GM21786 (cell line): ENCODE measurements around the gene ZNF827.
"Not testable (repeated sequence)": the region's sequence is repeated elsewhere in the genome, so short reads cannot be mapped to it uniquely, and the experiment has no call there.

Experiments used
- ATAC-seq: cut with Tn5 transposase; IDR thresholded peaks from one replicate; pipeline ENCODE4 v1.9.1; 2021; ENCODE audit not compliant: unreplicated experiment

ZNF827 gene

DNA sequence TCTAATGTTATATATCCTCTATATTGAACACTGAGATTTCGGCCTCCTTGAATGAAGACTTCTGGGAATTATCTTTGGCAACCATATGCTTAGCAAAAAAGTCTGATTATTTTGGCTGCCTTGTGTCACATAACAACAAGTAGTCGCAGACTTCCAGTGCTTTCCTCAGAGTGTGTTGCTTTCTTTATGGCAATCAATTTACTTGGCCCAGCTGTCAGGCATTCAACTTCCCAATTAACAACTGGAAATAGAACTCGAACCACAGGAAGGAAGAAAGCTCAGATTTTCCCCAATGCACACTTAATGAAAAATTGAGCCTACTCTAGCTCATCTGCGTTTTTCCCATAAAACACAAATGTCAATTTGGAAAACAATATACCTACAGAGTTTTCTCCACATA is 71.6 kb downstream of the ZNF827 start:
- ATAC-seq = no peak

DNA sequence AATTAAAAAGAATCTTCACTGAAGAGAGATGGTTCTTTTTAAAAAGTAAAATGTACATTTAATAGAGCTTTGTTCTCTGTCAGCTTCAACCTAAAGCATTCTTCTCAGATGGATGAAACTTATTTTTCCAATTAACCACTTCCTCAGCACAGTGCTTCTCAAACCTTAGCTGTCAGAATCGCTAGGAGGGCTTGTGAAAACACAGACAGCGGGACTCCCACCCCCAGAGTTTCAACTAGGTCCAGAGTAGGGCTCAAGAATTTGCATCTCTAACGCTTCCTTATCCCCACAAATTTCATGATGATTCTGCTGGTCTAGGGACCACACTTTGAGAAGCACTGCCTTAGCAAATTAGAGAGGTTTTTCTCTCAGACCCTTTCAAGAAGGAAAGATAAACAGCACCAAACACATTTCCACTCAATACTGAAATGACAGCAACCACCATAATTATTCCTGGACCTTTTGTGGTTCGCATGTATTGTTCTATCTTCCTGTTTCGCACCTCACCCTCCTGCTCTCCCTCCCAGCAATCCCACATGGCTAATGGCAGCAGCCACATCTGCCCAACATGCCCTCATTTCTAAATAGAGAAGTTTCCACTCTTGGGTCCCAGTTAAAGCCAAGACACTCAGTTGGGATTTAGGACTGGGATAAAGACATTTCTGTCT is 73.2 kb downstream of the ZNF827 start:
- ATAC-seq = no peak

DNA sequence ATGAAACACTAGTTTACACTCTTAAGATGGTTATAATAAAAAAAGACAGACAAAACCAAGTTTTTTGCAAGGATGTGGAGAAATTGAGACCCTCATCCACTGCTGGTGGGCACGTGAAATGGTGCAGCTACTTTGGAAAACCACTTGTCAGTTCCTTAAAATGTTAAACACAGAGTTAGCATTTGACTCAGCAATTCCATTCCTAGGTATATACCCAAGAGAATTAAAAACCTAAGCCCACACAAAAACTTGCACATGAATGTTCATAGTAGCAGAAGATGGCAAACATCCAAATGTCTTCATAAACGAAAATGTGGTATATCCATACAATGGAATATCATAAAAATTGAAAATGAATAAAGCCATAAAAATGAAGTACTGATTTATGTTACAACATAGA is 75.4 kb downstream of the ZNF827 start:
- ATAC-seq = no peak

DNA sequence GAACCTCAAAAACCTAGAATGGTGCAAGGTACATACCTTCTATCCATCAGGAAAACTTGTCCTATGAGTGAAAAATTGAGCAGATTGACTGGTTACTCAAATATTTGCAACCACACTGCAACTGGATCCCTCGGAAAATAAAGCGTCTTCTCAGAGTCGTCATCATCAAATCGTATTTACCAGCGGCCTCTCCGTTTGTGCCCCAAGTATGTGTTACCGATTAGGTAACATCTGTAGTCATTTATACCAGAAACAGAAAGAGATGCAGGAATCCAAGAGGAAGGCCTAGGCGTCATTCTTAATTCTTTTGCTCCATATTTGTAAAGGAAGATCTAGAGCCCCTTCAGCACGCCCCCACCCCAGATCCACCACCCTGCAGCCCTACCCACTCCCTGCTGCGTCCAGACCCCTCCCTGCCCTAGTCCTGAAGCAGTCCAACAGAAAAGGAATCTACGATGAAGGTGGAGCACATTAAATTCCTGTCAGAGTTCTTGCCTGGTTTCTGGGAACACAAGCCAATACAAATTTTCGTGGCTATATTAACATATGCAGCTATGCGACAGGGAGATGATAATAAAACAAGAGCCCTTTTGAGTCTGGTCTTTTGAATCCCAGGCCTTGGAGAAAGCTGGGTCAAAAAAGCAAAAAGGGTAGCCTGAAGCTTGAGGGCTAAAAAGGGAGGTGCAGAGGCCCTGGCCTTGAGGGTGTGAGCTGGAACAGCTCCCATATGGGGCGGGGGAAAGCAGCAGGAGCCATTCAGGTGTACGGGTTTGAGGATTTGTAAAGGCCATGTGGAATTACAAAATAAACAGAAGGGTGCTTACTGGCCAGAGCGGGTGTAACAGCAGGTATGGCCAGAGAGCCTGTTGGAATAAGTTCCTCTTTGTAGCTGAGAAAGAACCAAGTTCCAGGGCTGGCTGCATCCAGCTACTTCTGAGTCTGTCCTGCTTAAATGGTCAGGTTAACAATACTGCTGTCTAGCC is 77.0 kb downstream of the ZNF827 start:
- no peak for ATAC-seq

DNA sequence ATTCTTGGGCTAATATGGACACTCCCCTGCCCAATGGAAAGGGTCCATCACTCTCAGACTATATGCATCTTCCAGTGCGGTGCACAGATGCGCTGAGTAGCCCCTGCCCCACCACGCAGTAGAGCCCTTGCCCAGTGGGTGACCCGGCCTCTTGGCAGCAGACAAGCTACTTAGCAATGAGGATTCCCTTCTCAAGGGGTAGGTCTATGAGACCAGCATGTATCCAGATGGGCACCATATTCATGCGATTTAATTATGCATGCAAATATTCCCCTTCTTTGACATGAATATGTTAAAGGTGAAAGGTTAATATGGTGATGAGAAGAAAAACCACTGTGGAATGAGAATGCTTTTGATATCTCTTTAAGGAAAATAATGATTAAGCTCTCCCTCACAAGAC is 77.7 kb downstream of the ZNF827 start:
- no peak for ATAC-seq

DNA sequence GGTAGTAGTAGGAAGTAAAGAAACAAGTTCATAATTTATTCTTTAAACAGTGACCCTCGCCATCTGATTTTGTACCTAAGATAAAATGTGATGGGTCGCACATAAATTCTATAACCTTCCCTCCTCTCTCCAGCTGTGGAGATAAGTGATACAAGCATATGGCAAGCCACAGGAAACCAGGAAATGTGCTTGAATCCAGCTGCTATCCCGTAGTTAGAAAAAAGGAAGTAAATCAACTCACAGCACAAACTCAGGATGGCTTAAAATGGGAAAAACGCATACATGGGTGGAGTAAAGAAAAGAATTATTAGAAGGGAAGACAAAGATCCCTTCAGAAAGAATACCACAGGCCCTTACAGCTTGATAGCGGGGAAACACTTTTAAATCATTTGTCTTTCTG is 78.2 kb downstream of the ZNF827 start:
- ATAC-seq = no peak

DNA sequence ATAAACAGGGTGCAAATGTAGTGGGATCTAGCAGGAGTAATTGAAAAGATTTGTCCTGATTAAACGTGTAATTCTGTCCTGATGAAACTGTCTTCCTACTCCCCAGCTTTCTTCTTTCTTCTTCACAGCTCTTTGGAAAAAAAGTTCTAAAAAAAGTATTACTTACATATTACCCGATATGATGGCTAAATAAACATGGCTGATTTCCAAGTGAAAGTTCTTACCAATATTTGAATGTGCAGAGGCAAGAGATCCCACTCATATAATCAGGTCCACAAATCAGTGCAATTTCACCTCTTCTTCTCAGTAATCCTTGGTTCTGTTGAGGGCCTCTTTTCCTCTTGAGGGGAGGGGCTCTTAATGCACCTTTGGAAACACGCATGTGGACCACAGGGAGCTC is 78.7 kb downstream of the ZNF827 start:
- ATAC-seq = no peak

DNA sequence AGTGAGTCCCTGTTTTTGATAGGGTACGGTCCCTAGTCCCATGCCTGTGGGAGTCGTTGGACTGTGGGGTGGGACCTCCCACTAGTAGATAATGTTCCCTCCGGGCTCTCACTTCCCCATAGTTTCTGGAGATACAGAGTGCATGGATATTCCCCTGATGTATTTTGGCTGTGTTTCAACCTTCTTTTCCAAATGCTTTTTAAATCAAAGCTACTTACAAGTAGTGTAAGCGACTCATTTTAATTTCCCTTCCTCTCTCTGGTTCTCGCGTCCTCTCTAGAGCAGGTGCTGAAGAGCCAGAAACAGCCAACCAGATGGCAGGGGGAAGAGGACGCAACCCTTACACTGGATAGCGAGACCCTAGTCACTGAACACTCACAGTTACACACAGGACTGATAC is 79.2 kb downstream of the ZNF827 start:
- no peak for ATAC-seq

DNA sequence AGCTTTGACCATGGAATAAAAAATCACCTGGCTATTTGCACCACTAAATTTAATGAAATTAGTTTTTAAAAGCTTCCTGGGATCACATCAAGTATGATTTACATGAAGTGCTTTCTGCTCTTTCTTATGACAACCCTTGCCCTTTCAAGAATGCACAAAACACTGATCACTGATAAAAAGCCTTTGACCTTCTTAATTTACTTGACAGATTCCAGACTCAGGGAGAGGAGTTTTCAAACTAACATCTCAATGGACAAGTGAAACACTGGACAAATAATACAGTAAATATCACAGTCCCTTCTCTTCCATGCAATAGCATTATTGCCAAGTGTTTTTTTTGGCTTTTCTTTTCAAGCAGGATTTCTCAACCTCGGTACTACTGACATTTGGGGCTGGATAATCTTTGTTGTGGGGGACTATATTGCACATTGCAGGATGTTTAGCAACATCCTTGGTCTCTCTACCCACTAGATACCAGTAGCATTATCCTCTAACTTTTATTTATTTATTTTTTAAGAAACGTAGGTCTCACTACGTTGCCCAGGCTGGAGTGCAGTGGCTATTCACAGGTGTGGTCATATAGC is 86.3 kb downstream of the ZNF827 start:
- ATAC-seq = no peak

DNA sequence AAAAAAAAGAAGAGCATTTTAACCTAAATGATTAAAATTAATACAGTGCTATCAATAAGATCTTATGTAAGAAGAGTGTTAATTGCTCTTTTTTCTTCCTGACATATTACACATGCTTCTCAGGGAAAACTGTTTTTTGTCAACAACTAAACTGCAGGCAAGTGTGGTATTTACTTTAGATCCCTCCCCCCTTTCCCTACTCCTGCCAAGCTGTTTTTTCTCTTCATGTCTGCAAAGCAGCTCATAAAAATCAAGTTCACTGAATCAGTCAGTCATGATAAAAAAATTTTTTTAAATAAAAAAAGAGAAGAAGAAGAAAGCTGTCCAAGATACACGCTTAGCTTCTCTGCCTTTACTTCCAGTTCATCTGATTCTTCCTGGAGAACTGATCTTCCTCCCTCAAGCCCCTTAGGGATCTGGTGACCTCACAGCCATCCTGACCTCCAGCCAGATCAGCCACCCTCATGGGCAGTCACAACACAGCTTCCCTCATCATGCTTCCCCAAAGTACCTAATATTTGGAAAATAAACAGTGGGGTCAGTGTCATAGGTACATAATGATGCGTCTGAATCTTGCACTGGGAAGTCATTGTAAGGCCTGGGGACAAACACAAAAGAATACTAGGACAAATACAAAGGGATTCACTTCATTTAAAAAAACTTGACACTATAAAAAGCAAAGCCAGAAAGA is 87.0 kb downstream of the ZNF827 start:
- no peak for ATAC-seq

DNA sequence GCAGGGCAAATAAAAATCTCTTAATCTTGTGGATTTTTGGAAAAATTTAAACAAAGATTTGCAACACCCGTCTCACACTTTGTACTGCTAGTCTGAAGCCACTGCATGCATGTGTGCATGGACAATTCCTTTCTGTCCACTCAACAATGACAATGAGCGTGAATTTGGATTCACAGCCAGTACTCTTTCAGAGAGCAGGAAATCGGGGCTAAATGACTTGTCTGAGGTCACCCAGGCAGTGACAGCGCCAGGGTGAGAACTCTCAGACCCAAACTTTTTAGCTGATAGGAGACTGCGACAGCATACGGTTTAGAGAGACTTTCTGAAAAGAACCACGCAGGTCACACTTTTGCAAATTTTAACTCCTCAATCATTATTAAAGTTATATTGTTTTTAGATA is 90.9 kb downstream of the ZNF827 start:
- ATAC-seq = no peak

DNA sequence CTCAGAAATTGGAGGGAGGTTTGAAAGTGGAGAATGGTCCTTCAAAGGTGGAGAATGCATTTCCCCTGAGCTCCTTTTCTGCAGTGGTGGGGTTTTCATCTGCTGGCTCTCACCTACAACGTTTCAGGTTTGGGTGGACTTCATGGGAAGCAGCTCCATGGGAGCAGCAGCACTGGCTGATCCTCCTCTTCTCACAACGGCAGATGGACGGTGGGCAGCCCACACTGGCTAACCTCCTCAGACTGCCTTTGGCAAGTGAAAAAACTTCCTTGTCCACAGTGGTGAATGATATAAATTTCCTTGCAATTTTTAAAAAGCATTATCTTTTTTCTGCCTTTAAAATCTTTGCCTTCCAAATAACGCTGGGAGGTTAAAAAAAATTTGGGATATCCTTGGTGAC is 93.5 kb downstream of the ZNF827 start:
- no peak for ATAC-seq

DNA sequence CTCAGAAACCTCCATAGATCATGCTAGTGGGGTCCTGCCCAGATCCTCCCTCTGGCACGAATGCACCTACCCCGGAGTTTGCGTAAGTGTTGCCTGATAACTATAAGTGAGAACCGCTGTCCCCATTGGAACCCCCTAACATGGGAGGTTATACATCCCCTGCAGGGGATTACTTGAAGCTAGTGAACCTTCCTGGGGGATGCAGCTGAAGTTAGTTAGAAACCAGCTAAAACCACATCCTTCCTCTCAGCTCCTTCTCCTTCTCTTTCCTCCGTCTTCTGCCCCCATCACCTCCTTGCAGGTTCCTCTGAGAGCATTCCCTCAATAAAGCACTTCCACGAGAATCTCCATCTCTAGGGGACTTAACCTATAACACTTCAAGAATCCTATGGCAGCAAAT is 95.0 kb downstream of the ZNF827 start:
- ATAC-seq = no peak

DNA sequence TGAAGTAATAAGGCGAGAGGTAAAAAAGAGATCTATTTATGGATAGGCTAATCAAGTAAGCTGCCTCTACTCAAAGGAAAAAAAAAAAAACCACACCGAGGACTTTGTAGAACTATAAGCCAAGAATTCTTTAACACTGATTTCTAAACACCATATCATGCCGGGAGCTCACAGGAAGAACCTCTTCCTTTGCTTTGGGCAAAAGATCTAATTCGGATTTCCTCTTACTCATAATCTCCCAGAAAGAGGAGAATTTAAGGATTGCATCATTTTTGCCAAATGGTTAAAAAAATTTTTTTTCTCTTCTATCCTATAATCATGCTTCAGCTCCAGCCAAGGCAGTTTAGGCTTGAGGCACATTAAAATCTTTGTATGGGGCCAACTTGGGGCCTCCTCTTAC is 95.5 kb downstream of the ZNF827 start:
- ATAC-seq = no peak

DNA sequence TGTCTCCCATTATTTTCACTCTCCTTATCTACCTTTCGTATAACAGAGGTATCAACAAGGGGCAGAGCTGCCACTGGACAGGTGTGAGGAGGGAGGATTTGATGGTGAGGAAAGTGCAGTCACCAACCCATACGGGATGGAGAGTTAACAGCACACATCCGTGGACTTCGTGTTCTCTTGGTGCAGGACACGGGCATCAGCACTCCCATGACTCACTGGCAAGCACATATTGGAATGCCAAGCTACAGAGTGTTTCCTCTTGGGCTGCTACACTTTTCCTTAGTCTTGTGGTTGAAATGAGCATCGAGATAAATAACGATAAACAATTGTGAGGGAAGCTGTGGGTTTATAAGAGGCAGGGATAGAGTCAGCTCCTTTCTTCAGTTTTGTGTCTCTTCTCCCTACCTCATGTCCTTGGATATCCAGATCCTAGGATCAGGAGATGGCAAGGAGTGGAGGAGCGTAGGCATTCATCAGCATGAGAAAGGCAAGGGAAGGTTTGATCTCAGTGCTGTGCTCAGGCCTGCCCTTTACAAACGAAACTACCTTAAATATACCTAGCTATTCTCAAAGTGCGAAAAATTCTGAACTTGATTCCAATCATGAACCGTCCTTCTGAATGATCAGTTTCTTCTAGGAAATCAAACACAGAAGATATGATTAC is 96.3 kb downstream of the ZNF827 start:
- ATAC-seq = no peak

DNA sequence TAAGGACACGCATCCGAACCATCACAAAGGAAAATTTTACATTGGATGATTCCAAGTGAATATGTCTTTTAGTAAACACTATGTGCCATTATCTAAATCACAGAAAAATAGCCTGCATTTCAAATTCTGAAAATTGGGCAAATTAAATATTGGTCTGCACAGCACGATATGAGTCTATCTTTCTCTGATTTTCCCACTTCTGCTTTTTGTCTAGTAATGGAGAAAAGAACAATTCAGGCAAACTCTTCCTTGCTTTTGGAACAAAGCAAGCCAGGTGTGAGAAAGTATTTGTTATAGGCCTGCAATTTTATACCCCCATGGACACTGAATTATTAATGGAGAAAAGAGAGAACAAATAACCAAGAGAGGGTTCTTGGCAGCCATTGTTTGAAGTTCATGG is 97.8 kb downstream of the ZNF827 start:
- ATAC-seq = no peak

DNA sequence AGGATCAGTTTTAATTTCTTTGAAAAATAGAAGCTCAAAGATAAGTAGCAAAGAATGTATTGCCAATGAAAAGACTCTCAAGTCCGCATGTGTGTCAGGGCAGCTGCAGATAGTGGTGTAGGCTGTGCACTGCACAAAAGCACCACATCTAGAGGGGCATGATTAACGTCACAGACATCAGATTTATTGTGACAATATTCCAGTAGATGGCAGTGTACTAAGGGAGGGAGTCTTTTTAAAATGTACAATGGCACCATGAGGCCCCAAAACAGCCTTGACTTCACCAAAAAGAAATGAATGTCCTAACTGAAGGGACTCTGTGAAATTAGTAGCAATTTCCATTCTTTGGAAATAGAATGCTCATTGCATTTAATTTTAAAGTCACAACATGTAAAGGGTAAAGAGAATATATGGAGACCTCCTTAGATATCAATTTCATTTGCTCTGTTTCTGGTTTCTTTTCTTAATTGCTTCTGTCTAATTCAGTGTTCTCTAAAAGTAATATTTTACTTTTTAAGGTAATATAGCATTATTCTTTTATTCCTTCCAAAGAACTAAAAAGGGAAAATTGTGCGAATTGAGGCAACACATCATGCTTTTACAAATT is 98.4 kb downstream of the ZNF827 start:
- ATAC-seq = peak; percentile 90

DNA sequence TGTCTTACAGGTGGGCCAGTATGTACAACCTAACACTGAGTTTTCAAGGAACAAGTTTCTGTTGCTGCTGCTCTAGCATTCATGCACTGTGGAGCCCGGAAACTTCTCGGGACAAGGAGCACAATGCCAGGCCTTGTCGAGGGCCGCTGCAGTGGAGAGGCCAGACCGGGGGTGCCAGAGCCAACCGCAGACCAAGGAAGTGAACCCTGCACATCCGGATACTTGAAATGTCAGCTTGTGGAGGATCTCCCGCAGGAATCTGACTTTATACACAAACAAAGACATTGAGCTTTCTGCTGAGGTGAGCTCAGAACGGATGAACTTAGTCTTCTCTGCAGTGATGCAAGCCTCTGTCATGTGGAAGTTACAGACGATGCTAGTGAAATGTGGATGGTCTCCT is 99.5 kb downstream of the ZNF827 start:
- no peak for ATAC-seq

DNA sequence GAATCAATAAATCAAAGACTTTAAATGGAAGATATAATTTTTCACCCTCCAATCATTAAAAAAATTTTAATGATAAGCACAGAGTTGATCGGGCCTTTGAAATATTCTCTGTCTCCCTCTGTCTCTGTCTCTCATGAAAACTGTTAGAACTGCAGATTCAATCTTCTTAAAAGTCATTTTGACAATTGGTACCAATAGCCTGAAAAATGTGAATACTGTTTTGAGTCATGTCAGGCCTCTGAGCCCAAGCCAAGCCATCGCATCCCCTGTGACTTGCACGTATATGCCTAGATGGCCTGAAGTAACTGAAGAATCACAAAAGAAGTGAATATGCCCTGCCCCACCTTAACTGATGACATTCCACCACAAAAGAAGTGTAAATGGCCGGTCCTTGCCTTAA is 106.2 kb downstream of the ZNF827 start:
- ATAC-seq = not testable (repeated sequence)

DNA sequence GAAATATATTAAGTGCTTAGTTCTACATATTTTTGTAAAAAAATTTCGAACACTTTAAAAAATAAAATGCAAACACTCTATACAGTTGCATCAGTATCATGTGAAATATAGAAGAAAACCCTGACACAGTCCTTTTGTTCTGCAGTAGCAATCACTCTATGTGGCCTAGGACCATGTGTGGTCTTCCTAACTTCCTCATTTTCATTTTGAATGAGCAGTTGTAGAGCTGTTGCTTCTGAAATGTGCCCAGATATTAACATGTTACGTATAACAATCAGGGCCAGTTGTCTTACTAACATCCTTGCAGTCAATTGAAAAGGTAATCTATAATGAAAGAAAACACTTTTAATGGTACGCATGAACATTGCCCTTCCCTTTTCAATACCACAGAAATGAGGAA is 107.9 kb downstream of the ZNF827 start:
- ATAC-seq = peak; percentile 57
